ENCODE measurements around the gene F2. TPM values are rescaled to one million over a fixed set of nuclear protein-coding genes. Genes with fewer than 3 reads are reported as not detected.

The F2 gene
- total and polyA plus RNA-seq, 7 donors = 0.04 to 0.56 (median 0.21) TPM; not detected in 3

DNA sequence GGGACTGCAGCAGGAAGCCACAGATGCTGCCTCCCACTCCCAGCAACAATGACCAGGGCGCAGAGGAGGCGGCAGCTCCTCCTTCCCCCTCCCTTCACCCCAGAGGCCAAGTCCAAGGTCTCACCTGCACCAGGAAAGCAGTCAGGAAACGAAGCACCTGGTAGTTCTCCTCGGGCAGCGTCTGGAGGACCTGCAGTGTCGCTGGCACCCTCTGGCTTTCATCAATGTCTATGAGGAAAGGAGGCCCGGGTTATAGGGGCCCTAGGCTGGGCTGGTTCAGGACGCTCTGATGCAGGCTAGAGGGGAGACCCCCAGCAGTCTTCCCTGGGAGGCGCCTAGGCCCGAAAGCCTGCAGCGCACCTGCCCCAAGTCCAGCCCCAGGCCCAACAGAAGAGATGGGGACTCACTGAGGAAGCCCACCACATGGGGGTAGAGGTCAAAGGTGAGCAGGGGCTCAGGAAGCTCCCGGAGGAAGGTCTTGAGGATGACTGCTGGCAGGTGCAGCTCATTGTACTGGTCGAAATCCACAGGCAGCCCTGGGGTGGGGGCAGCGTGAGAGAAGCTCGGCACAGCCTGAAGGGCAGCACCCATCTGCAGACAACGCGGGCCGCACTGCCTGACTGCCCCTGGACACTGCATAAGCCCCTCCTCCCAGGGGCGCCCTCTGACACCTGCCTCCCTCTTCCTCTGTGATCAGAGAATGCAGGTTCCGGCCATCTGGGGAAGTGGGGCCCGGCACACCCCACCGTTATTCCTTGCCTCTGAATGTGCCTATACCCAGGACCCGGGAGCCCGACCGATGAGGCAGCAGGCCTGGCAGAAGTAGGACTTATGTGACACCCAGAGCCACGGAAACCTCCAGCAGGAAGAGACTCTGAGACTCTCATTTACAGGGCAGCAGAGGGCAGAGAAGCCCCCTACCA lies 39.5 kb upstream of the F2 start:
- ATAC-seq = no peak
- Histone ChIP-seq H3K36me3 (ENCODE audit: insufficient read depth in 1 of 2, low read depth in 1 of 2) (peaks cover 0 to 59% of the 10 kb centered on the region in 2 donors), H3K27me3 (ENCODE audit: insufficient read depth in 3 of 3, low read length in 2 of 3) (no peaks in the 10 kb centered on the region), H3K27ac (no peak overlapping the region), H3K9me3 (no peaks in the 10 kb centered on the region), H3K4me1 (peaks cover 24% of the 10 kb centered on the region), H3K4me3 (no peak overlapping the region)
- TF ChIP-seq, protein P1, sequence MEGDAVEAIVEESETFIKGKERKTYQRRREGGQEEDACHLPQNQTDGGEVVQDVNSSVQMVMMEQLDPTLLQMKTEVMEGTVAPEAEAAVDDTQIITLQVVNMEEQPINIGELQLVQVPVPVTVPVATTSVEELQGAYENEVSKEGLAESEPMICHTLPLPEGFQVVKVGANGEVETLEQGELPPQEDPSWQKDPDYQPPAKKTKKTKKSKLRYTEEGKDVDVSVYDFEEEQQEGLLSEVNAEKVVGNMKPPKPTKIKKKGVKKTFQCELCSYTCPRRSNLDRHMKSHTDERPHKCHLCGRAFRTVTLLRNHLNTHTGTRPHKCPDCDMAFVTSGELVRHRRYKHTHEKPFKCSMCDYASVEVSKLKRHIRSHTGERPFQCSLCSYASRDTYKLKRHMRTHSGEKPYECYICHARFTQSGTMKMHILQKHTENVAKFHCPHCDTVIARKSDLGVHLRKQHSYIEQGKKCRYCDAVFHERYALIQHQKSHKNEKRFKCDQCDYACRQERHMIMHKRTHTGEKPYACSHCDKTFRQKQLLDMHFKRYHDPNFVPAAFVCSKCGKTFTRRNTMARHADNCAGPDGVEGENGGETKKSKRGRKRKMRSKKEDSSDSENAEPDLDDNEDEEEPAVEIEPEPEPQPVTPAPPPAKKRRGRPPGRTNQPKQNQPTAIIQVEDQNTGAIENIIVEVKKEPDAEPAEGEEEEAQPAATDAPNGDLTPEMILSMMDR (IDR thresholded peaks at IDR 0.05) = no peak
- no peak for DNase-seq
- 87 to 92% (median 91%) methylated on average over 22 to 26 of the region's 26 CpGs for WGBS, 3 donors
- intact Hi-C loops (cut with DNase I) = no loop called here

DNA sequence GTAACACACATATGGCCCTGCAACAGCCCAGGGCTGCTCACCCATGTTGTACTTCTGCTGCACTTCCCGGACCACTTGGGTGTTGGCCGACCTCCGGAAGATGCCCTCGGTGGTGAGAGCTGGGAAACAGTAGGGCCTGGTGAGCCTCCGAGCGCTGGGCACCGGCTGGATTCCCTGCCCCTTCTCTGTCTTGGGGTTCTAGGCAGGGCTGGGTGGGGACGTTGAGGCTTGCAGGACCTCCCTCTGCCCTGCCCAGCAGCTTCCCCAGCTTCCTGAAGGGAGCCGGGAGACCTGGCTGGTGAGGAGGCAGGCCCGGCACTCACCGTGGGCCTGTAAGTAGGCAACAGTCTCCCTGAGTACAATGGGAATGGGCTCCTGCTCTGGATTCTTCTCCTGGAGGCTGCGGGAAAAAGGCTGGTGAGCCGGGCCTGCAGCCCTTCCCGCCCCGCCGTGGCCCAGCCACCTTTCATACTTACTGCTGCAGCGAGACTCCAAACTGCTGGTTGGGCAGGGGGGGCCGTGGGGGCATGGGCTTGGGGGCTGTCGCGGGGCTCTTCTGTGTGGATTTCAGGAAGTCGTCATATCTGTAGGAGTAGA lies 38.8 kb upstream of the F2 start:
- Histone ChIP-seq H3K36me3 (ENCODE audit: insufficient read depth in 1 of 2, low read depth in 1 of 2) (peaks cover 0 to 59% of the 10 kb centered on the region in 2 donors), H3K4me1 (peaks cover 23% of the 10 kb centered on the region), H3K9me3 (no peaks in the 10 kb centered on the region), H3K27ac (no peak overlapping the region), H3K4me3 (no peak overlapping the region), H3K27me3 (ENCODE audit: insufficient read depth in 3 of 3, low read length in 2 of 3) (no peaks in the 10 kb centered on the region)
- intact Hi-C loops (cut with DNase I) = no loop called here
- ATAC-seq (no peak), DNase-seq (no peak)
- 89 to 91% (median 91%) methylated on average over 18 to 21 of the region's 21 CpGs for WGBS, 3 donors
- TF ChIP-seq, protein P1 (IDR thresholded peaks at IDR 0.05) = no peak

DNA sequence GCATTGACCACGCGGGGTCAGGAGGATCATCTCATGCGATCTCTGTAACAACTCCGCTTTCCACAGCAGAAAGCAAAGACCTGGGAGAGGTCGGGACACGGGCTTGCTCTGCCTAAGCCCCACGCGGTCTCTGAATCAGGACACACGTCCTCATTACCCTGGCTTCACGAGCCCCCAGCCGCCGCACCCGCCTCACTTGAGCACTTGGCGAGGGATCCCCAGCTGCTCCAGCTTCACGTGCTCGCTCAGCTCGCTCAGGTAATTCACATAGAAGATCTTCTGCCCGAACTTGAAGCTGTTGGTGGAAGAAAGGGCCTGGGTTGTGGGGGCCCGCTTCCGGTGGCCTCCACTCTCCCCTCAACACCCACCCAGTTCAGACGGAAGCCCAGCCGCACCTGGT lies 38.2 kb upstream of the F2 start:
- H3K36me3 ChIP-seq (ENCODE audit: insufficient read depth in 1 of 2, low read depth in 1 of 2) = peaks cover 0 to 60% of the 10 kb centered on the region in 2 donors

DNA sequence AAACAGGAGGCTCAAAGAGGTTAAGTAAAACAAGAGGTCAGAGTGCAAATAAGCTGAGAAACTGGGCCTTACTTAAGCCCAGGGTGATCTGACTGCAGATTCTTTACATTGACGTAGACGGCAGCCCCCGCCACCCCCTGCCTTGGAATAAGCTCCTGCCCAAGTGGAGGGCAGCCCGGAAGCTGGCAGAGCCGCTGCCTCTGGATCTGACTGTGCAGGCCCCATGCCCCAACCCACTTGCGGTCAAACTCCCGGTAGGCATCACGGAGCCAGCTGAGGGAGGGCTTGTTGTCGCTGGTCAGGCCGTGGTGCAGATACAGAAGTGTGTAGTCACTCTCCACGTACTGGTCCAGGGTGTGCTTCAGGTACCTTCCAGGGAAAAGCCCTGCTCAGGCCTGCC lies 37.2 kb upstream of the F2 start:
- no peaks in the 10 kb centered on the region for H3K27me3 ChIP-seq (ENCODE audit: insufficient read depth in 3 of 3, low read length in 2 of 3)
- no peaks in the 10 kb centered on the region for H3K9me3 ChIP-seq
- WGBS, 3 donors = 91 to 92% (median 92%) methylated on average over 11 of the region's 11 CpGs
- peaks cover 19% of the 10 kb centered on the region for H3K4me1 ChIP-seq
- no peak overlapping the region for H3K27ac ChIP-seq
- intact Hi-C loops (cut with DNase I) = no loop called here
- peaks cover 0 to 65% of the 10 kb centered on the region in 2 donors for H3K36me3 ChIP-seq (ENCODE audit: insufficient read depth in 1 of 2, low read depth in 1 of 2)
- TF ChIP-seq, protein P1 (IDR thresholded peaks at IDR 0.05) = no peak
- ATAC-seq = no peak
- no peak overlapping the region for H3K4me3 ChIP-seq
- no peak for DNase-seq

More for the DNA sequence above, 38.2 kb upstream of the F2 start:
- WGBS, 3 donors = 91 to 93% (median 93%) methylated on average over 22 of the region's 22 CpGs
- Histone ChIP-seq H3K4me3 (no peak overlapping the region), H3K4me1 (peaks cover 21% of the 10 kb centered on the region), H3K27me3 (ENCODE audit: insufficient read depth in 3 of 3, low read length in 2 of 3) (no peaks in the 10 kb centered on the region), H3K27ac (no peak overlapping the region), H3K9me3 (no peaks in the 10 kb centered on the region)
- ATAC-seq (no peak), DNase-seq (no peak)
- TF ChIP-seq, protein P1 (IDR thresholded peaks at IDR 0.05) = no peak
- intact Hi-C loops (cut with DNase I) = no loop called here
